NCI-H187 treated with DMSO at 0.1 percent for 48 hours (cell line): ENCODE results near the gene OR2F1.

Source experiments
- DNase-seq: peaks from one replicate; lab custom pipeline; 2025; lab: John Stamatoyannopoulos, UW

The OR2F1 gene, protein sequence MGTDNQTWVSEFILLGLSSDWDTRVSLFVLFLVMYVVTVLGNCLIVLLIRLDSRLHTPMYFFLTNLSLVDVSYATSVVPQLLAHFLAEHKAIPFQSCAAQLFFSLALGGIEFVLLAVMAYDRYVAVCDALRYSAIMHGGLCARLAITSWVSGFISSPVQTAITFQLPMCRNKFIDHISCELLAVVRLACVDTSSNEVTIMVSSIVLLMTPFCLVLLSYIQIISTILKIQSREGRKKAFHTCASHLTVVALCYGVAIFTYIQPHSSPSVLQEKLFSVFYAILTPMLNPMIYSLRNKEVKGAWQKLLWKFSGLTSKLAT

DNA sequence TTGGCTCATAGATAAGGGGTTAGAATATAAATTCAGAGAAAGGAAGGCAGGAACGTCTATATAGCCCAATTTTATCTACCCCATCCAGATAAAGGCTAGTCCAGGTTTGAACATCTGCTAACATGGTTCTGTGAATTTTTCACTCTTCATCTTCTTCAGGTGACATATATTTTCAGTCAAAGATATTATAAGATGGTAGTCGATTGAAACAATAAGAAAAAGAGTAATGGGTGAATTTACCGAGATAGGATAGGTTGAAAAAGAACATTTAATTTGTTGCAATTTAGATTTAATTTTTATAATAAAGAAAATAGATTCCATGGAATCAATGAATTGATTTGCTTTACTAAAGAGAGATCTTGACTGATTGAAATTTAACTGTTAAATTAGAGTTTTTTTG, at the start of gene OR2F1:
Gene OR2F1 (plus strand): TSS at position 301 of the 400 bp plus-strand sequence. CDS start 5,127 bp downstream, outside the sequence.
- no peak for DNase-seq

DNA sequence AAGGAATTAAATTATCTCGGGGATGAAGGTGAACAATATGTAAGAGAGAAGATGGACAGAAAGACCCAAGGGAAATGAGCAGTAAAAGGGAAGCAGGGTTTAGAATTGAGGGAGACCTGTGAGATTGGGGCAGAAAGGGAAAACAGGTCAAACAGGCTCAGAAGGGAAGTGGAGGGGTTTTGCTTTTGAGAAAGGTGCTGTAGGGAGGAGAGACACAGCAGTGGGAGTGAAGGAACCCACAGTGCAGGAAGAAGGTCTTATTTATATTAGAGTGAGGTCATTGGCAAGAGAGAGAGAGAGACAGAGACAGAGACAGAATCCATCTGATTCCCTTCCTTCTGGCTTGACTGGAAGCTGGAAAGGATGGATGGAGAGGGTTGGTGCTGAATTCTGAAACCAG, 49.1 kb upstream of the OR2F1 start:
- DNase-seq: no peak

DNA sequence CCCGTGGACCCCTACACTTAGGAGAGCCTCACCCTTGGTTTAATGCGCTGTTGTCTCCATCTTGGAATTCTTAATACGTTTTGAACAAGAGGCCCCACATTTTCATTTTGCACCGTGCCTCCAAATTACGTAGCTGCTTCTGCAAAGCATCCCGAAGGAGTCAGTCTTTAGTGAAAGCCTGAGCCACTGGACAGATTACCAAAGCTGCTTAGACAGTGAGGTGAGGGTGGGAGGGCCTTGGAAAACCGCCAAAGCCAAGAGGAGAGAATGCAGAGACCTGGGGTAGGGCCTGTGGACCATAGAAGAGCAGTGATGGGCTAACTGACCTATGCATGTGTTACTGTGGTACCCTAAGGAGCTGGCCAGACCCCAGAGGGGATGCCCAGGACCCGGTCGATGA, 48.5 kb upstream of the OR2F1 start:
- no peak for DNase-seq

DNA sequence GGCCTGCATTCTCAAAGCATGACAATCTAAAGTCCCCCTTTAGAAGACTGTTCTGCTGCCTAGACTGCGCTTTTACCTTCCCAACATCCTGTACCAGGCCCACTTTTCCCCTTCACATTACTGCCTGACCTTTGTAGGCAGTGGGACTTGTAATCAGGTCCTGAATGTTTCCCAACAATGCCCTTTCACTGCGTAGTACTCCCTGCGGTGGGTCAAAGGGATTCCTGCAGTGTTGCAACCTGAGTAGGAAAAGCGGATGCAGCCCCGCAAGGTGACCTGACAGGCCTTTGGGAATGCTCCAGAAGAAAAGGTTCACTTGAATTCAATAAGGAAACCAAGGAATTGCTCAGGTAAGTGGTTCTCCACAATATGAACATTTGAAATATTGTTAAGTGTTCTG, 47.7 kb upstream of the OR2F1 start:
- DNase-seq: no peak

DNA sequence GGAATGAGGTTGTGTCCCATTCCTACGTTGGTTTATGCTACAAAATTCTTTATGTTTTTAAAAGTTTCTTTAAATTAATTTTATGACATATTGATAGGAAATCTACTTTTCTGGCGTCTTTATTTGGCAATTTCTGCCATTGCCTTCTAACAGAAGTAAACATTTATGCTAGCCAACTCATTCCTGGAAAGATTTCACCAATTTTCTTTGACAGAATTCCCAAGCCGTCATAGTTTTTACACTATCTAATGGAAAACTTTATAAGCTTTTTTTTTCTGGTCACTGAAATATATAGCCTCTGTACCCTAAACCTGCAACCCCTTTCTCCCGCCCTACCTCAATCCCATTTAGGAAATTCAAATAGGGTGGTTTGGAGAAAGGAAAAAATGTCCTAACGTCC, 46.5 kb upstream of the OR2F1 start:
- no peak for DNase-seq

DNA sequence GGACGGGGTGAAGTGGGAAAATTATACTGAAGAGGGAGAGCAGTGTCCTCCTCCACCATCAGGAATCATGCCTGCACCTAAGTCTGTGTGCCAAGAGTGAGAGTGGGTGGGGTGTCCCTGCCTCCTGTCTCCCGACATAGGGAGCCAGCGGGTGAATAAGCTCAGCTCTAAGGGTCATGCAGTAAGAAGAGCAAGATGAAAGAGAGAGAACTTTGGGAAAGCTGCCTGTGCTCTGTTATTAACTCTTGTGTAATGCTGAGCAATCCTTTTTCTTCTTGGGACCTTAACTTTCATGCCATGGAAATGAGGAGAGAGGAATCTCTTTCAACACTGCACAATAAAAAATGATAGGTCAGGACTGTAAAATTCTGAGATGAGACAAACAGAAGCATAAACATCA, 44.8 kb upstream of the OR2F1 start:
- no peak for DNase-seq

DNA sequence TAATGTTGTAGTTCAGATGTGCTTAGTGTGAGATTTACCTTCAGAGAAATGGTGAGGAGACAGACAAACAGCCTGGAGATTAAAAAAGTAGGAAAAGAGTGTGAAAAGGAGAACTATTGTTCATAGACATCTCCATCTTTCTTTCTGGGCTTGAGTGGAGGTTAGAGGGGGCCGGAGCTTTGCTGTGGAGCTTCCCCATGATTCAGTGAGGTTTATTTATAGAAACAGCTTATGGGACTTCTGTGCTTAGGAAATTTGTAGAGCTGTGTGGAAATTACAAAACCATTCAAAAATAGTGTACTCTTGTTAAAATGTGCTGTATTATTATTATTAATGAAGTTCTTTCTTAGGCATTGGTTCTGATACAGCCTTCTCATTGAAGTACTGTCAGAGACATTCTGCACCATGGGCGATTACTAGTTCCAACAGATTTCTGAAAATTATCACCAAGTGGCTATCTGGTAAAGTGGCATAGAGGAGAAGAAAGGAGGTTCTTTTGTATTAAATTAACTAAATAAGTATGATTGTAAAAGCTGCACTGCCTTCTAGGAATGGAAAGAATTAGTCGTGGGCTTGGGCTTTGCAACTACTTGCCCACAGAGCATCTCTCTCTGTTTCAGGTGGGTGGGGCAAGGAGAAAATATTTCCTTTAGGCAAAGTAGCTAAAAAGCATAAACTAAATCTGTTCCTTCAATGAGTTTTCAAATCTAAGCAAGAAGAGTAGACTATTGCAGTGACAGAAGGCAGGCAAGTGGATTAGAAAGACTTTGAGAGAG, 44.0 kb upstream of the OR2F1 start:
- DNase-seq: no peak

DNA sequence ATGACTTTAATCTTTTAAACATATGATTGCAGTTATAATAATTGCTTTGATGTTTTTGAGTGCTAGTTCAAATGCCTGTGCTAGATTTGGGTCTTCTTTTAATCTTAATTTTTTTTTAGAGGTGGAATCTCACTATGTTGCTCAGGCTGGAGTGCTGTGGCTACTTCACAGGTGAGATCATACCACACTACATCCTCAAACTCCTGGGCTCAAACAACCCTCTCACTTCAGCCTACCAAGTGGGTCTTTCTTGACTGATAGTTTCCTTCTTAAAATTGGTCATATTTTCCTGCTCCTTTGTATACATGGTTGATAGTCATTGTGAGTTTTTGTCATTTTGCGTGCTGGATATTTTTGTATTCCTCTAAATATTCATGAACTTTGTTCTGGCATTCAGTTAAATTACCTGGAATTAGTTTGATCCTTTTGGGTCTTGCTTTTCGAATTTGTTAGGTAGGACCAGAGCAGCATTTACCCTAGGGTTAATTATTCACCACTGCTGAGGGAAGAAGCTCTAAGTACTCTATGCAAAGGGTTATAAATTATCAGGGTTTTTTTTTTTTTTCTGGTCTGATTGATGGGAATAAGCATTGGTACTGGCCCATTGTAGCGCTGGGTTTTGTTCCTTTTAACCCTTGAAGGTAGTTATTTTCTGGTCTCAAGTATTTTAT, 40.6 kb upstream of the OR2F1 start:
- no peak for DNase-seq

DNA sequence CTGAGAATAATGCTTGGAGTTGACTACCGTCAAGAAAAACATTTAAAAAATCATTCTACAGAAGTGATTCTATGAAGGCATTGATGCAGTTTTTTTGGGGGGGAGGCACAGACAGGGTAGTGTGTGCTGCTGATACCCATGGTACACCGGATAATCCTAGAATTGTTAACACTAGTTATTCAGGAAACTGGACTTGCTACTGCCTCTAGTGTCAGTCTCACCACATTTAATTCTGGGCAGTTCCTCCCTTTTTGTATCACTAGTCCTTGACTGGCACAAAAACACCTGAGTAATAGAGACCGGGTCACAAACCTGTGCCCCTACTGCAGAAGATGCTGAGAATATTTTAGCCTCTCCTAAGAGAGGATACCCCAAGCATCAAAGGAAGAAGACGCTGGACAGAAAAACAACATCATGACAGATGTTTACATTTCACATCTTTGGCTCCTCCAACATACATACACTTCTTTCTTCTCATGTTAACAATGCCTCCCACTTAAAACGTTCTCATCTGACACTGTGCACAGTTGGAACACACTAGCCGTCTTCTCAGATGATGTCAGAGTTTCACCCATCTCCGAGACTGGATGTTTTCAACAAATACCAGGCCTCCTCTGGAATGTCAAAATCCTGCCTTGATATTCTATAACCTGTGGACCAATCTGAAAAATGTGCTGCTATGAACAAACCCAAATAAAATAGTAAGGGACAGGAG, 39.5 kb upstream of the OR2F1 start:
- DNase-seq: no peak

DNA sequence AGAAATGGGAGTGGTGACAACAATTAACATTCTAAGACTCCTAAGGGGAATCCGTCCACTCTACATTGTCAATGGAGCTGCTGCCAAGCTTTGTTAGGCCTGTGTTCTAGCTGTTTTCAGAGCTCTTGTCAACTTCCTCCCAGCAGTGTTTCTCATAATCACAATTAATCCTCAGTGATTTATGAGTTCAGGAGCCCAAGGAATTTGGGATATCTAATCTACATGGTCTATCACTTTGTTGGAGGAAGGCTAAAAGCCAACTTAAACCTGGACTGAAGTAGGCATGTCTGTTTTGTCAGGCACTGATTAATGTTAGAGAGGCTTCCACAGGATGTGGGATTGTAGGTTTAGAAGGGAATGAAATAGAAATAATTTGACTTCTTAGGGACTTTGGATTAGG, 29.8 kb upstream of the OR2F1 start:
- DNase-seq: no peak

DNA sequence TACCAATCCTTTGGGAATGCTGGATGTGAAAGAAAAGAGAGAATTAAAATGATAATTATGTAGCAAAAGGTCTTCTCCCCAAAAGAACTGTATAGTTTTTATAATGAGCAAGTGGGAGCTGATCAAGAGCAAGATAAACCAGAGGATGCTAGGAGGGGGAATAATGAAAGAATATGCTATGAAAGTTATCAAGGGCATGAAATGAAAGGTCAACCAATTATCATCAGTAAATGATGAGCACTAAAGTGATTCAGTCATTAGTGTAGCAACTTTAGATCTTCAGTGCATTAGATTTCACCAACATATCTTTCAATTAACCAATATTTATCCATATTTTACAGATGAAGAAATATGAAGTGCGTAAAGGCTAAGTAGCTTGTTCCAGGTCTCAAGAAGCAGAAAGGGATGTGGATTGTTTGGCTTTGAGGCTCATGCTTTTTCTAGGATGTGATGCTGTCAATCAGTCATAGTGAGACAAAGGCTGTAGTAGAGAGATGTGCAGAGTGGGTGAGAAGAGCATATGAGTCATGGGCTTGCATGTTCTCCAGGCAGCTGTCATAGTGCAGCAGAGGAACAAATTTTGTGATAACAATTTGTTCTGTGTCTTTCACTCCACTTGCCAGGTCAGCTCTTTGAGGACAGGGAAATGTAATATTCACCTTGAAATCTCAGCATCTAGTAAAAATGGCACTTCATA, 25.3 kb upstream of the OR2F1 start:
- DNase-seq: no peak

DNA sequence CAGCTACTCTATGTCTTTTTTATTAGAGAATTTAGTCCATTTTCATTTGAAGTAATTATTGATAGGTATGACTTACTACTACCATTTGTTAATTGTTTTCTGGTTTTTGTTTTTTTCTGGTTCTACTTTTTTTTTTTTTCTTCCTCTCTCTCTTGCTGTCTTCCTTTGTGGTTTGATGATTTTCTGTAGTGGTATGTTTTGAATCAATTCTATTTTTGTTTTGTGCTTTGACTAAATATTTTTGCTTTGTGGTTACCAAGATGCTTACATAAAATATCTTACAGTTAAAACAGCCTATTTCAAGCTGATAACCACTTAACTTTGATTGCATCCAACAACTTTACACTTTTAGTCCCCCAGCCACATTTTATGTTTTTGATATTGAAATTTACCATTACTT, 22.9 kb upstream of the OR2F1 start:
- no peak for DNase-seq

DNA sequence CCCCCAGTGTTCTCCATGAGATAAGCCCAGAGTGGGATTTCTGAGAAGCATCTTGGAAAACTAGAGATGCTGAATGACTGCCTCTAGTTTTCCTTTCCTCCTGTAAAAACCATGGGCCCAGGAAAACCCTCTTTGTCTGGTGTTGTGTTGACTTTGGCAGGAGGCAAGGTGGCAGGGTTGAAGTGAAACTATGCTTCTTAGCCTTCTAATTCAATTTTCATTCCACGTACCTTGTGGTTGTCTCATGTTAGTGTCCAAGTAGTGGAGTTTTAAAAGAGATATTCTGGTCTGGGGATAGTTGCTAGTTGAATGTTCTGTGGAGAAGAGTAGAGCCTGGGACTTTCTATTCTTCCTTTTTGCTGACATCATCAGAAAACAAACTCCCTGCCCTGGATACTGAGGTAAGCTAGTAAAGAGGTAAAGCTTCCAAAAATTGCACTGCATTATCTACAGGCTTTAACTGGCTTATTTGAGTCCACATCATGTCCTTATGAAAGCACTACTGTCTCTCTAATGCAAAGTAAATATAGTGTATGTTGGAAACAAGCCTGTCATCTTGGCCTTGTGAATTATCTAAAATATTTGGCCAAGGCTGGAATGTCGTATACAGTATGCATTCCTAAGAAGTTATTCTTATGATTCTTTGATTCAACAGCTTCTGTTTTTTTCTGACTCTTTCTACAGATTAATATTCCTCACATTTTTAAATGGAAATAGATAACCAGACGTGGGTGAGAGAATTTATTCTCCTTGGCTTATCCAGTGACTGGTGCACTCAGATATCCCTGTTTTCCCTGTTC, 19.9 kb upstream of the OR2F1 start, which contains the start of gene OR2F2:
Gene OR2F2 (plus strand): TSS at position 708 of the 800 bp plus-strand sequence. CDS start 0 bp downstream, at position 708.
- no peak for DNase-seq

DNA sequence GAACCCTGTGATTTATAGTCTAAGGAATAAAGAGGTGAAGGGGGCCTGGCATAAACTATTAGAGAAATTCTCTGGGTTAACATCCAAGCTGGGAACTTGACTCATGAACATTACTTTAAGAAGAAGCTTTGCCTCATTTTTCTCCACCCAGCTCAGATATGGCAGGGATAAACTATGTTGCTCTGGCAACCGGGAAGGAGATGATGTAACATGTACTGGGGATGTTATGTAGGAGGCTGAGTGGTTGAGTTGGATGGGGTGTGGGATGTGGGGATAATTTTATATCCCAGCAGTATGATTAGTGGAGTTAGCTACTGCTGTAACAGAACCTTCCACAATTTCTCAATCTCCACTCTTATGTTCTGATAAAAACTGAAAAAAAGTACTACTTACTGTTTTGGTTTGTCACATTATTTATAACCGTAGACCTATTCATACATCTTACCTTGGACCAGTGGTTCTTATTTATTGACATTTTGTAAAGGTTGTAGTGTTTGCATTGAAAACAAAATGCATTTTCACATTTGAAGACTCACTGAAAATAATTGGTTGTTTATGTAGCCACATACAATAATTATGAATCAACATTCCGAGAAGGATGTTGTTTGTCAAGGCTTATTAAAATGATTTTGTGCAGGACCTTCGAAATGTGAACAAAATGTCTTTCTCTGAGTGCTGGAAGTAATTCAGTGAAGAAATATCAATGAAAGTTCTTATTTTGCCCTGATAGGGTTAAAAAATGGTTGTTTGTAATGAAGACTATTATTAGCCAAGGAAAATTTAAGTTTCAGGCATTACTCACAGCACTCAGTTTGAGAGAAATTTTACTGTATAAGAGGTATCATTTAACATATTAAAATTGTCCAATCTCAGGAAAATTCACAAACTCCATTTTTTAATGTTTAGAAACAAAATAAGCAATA, 18.3 kb upstream of the OR2F1 start:
- no peak for DNase-seq

DNA sequence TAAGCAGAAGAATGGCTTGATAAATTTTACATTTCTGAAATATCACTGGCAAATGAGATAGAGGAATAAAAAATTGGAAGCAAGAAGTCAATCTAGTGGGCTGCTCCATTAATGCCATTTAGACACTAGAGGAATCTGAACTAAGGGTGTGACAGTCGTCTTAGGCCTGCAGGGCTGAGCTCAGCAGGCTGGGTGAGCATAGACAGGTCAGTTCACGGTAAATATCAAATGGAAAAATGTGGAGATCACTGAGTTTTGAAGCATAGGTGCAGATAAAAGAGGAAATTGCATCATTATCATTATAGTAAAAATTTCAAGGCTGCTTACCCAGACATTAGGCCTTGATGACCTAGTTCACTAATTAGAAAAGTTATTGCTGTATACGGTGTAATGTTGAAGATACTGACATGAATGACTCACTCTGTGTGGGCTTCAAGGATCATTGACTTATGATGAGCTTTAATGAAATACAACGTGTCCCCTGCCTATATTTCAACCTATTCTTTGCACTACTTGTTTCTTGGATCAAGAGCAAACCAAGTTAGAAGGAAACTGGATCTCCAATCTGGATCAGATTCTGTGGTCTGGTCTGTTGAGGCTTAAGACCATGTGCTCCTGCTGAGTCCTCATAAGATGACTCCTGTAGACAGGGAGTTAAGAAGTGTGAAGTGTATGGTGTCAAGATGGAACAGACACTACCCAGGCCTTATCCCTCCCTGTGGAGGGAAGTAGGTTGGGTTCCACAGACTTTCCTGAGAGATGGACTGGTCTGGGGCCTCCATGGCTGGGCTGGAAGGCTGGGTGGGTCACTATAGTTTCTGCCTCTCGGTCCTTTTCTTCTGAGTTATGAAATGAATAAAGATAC, 16.0 kb upstream of the OR2F1 start:
- no peak for DNase-seq

DNA sequence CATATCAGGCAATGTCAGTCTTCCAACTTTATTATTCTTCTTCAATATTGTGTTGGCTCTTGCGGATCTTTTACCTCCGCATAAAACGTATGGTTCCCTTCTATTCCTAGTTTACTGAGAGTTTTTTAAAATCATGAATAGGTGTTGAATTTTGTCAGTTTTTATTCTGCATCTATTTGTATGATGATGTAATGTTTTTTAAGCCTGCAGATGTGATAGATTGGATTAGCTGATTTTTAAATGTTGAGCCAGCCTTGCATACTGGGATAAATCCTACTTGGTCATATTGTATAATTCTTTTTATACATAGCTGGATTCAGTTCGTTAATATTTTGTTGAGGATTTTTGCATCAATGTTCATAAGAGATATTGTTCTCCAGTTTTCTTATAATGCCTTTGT, 9.2 kb upstream of the OR2F1 start:
- no peak for DNase-seq

DNA sequence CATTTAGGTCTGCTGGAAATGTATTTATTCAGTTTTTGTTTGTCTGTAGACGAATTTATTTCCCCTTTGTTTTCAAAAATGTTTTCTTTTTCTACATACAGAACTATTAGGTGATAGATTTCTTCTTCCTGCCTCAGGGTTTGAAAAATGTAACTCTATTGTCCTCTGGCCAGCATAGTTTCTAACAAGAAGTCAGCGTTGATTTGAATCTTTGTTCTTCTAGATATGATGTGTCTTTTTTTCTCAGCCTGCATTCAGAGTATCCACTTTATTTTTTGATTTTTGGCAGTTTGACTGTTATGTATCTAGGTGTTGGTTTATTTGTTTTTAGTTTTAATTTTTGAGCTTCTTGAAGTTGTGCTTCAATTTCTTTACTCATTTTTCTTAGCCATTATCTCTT, 7.5 kb upstream of the OR2F1 start:
- DNase-seq: no peak

DNA sequence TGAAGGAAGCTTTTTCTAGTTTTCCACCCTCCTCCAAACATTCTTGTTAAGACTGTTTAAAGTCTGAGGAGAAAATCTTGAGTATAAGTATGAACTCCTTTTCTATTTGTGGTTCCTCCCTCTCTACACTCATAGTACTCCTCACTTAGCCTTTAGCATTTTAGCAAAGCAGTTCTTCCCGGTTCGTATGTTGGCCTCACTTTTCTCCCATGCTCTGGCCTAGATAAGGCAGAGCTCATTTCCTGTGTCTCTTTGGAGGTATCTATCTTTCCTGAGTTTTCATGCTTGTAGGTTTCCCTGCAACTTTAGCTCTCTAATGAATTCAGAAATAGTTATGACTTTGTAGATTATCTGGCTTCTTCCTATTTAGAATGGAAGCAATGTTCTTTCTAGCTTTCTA, 5.9 kb upstream of the OR2F1 start:
- no peak for DNase-seq

DNA sequence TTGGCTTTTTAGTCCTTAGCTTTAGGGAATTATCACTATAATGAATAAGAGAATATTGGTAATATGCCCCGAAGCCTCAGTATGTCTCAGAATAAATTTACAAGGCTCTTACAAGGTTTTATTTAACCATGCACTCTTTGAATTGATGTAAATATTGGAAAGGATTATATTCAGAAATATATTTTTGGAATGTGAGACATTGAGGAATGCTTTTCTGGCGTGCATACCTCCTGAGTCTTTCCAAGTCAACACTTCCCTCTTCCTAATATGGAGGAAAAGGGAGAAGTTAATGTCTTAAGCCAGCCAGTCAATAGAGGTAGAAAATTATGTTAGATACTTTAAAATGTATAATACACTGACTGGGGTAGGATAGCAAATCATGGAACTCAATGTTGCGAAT, 1.2 kb upstream of the OR2F1 start:
- no peak for DNase-seq
